Measurements from ENCODE around the gene TTLL5. TPM values are rescaled to one million over a fixed set of nuclear protein-coding genes. Genes with fewer than 3 reads are reported as not detected.

The TTLL5 gene
- total and polyA plus RNA-seq, 2 of the 13 experiments (the other 11 are each of a cell fraction or from before 2014, with no cell fraction given): 11.8 to 18.8 TPM

DNA sequence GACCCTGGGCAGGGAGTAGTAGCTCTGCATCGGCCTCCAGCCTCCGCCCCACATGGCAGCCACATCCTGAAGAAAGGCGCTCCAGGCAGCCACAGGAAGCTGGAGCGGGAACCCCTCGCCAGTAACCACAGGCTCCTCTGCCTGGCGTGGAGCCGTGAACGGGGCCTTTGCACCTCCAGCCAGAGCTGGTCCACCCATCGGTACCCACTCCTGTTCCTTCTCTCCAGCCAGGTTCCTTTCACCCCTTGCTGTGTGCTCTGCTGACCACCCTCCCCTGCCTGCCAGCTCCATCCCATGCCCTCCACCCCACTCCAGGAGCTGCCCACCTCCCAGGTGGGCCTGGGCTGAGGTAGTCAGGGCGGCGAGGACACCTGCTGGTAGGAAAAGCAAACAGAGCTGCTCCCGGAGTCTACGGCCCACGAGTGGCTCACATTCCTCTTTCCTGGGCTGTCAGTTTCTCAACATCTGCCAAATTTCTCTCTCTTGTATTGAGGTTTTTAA is 318.1 kb downstream of the TTLL5 start (continued):
- TF ChIP-seq, protein P1, sequence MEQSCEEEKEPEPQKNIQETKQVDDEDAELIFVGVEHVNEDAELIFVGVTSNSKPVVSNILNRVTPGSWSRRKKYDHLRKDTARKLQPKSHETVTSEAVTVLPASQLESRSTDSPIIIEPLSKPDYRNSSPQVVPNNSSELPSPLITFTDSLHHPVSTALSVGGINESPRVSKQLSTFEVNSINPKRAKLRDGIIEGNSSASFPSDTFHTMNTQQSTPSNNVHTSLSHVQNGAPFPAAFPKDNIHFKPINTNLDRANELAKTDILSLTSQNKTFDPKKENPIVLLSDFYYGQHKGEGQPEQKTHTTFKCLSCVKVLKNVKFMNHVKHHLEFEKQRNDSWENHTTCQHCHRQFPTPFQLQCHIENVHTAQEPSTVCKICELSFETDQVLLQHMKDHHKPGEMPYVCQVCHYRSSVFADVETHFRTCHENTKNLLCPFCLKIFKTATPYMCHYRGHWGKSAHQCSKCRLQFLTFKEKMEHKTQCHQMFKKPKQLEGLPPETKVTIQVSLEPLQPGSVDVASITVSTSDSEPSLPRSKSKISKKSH (CRISPR knock-in tag; IDR thresholded peaks at IDR 0.05; ENCODE audit: borderline replicate concordance): no peak
- TF ChIP-seq SOX5 (CRISPR knock-in tag; IDR thresholded peaks at IDR 0.05; ENCODE audit: borderline replicate concordance) (no peak), GATAD1 (CRISPR knock-in tag; IDR thresholded peaks at IDR 0.05) (no peak), HNF4A (CRISPR knock-in tag; IDR thresholded peaks at IDR 0.05) (no peak), MYC (CRISPR knock-in tag; IDR thresholded peaks at IDR 0.05; ENCODE audit: borderline replicate concordance) (0 out of 2 replicates have a peak, but pooled peaks have one; percentile 3), MTF2 (CRISPR knock-in tag; IDR thresholded peaks at IDR 0.05; ENCODE audit: borderline replicate concordance) (no peak), ZNF460 (CRISPR knock-in tag; IDR thresholded peaks at IDR 0.05; ENCODE audit: borderline replicate concordance) (no peak), ZFP82 (CRISPR knock-in tag; IDR thresholded peaks at IDR 0.05; ENCODE audit: borderline replicate concordance) (no peak), JARID2 (CRISPR knock-in tag; IDR thresholded peaks at IDR 0.05; ENCODE audit: insufficient replicate concordance) (no peak), ZNF34 (CRISPR knock-in tag; IDR thresholded peaks at IDR 0.05; ENCODE audit: borderline replicate concordance) (no peak), STAT5B (CRISPR knock-in tag; IDR thresholded peaks at IDR 0.05) (no peak), ZNF674 (CRISPR knock-in tag; IDR thresholded peaks at IDR 0.05; ENCODE audit: low read depth) (no peak), ZNF749 (CRISPR knock-in tag; IDR thresholded peaks at IDR 0.05; ENCODE audit: borderline replicate concordance) (no peak), ZFP41 (CRISPR knock-in tag; IDR thresholded peaks at IDR 0.05; ENCODE audit: borderline replicate concordance) (no peak), RELA (CRISPR knock-in tag; IDR thresholded peaks at IDR 0.05) (no peak), ATAD3A (CRISPR knock-in tag; IDR thresholded peaks at IDR 0.05) (no peak)
- TF ChIP-seq, protein P2, sequence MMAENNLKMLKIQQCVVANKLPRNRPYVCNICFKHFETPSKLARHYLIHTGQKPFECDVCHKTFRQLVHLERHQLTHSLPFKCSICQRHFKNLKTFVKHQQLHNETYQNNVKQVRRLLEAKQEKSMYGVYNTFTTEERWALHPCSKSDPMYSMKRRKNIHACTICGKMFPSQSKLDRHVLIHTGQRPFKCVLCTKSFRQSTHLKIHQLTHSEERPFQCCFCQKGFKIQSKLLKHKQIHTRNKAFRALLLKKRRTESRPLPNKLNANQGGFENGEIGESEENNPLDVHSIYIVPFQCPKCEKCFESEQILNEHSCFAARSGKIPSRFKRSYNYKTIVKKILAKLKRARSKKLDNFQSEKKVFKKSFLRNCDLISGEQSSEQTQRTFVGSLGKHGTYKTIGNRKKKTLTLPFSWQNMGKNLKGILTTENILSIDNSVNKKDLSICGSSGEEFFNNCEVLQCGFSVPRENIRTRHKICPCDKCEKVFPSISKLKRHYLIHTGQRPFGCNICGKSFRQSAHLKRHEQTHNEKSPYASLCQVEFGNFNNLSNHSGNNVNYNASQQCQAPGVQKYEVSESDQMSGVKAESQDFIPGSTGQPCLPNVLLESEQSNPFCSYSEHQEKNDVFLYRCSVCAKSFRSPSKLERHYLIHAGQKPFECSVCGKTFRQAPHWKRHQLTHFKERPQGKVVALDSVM (CRISPR knock-in tag; IDR thresholded peaks at IDR 0.05): 0 out of 2 replicates have a peak, but pooled peaks have one; percentile 12
- TF ChIP-seq, protein P3, sequence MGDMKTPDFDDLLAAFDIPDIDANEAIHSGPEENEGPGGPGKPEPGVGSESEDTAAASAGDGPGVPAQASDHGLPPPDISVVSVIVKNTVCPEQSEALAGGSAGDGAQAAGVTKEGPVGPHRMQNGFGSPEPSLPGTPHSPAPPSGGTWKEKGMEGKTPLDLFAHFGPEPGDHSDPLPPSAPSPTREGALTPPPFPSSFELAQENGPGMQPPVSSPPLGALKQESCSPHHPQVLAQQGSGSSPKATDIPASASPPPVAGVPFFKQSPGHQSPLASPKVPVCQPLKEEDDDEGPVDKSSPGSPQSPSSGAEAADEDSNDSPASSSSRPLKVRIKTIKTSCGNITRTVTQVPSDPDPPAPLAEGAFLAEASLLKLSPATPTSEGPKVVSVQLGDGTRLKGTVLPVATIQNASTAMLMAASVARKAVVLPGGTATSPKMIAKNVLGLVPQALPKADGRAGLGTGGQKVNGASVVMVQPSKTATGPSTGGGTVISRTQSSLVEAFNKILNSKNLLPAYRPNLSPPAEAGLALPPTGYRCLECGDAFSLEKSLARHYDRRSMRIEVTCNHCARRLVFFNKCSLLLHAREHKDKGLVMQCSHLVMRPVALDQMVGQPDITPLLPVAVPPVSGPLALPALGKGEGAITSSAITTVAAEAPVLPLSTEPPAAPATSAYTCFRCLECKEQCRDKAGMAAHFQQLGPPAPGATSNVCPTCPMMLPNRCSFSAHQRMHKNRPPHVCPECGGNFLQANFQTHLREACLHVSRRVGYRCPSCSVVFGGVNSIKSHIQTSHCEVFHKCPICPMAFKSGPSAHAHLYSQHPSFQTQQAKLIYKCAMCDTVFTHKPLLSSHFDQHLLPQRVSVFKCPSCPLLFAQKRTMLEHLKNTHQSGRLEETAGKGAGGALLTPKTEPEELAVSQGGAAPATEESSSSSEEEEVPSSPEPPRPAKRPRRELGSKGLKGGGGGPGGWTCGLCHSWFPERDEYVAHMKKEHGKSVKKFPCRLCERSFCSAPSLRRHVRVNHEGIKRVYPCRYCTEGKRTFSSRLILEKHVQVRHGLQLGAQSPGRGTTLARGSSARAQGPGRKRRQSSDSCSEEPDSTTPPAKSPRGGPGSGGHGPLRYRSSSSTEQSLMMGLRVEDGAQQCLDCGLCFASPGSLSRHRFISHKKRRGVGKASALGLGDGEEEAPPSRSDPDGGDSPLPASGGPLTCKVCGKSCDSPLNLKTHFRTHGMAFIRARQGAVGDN (CRISPR knock-in tag; IDR thresholded peaks at IDR 0.05): peak; percentile 22; the same call in 1 of the 2 replicates
- TF ChIP-seq, protein P4, sequence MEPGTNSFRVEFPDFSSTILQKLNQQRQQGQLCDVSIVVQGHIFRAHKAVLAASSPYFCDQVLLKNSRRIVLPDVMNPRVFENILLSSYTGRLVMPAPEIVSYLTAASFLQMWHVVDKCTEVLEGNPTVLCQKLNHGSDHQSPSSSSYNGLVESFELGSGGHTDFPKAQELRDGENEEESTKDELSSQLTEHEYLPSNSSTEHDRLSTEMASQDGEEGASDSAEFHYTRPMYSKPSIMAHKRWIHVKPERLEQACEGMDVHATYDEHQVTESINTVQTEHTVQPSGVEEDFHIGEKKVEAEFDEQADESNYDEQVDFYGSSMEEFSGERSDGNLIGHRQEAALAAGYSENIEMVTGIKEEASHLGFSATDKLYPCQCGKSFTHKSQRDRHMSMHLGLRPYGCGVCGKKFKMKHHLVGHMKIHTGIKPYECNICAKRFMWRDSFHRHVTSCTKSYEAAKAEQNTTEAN (CRISPR knock-in tag; conservative IDR thresholded peaks at IDR 0.05): no peak
